H1 (cell line): ENCODE measurements around the gene ALDH3B1.

Experiments
- BRCA1 ChIP-seq: IDR thresholded peaks from 2 replicates; pipeline ENCODE4 v1.6.1; 2012; ENCODE audit warnings: low read depth, low read length, improper control_type of control experiment
- CTCF ChIP-seq, 3 experiments: IDR thresholded peaks; 1 replicate in 2 of 3; 2 replicates in 1 of 3; pipeline versions ENCODE4 v1.5.1 to v1.6.1; 2011; ENCODE audit warnings: low read length in 3 of 3, mild to moderate bottlenecking in 3 of 3, inconsistent platforms in 2 of 3, low read depth in 1 of 3, moderate library complexity in 1 of 3; ENCODE audit not compliant: insufficient read depth in 1 of 3; ENCODE audit errors: control extremely low read depth in 1 of 3
- GABPA ChIP-seq: IDR thresholded peaks from 2 replicates; pipeline ENCODE4 v1.6.1; 2011; ENCODE audit warnings: mild to moderate bottlenecking, low read length, moderate library complexity, borderline replicate concordance; ENCODE audit not compliant: insufficient read depth
- RAD21 ChIP-seq, 2 experiments: IDR thresholded peaks in 1 of 2; conservative IDR thresholded peaks in 1 of 2; 2 replicates each; pipeline ENCODE4 v1.6.1; 2011; ENCODE audit warnings: low read depth in 2 of 2, low read length in 2 of 2, improper control_type of control experiment in 1 of 2, inconsistent platforms in 1 of 2, mild to moderate bottlenecking in 1 of 2, moderate library complexity in 1 of 2
- TCF12 ChIP-seq: IDR thresholded peaks from 2 replicates; pipeline ENCODE4 v1.6.1; 2011; ENCODE audit warnings: low read depth, mild to moderate bottlenecking, low read length

DNA sequence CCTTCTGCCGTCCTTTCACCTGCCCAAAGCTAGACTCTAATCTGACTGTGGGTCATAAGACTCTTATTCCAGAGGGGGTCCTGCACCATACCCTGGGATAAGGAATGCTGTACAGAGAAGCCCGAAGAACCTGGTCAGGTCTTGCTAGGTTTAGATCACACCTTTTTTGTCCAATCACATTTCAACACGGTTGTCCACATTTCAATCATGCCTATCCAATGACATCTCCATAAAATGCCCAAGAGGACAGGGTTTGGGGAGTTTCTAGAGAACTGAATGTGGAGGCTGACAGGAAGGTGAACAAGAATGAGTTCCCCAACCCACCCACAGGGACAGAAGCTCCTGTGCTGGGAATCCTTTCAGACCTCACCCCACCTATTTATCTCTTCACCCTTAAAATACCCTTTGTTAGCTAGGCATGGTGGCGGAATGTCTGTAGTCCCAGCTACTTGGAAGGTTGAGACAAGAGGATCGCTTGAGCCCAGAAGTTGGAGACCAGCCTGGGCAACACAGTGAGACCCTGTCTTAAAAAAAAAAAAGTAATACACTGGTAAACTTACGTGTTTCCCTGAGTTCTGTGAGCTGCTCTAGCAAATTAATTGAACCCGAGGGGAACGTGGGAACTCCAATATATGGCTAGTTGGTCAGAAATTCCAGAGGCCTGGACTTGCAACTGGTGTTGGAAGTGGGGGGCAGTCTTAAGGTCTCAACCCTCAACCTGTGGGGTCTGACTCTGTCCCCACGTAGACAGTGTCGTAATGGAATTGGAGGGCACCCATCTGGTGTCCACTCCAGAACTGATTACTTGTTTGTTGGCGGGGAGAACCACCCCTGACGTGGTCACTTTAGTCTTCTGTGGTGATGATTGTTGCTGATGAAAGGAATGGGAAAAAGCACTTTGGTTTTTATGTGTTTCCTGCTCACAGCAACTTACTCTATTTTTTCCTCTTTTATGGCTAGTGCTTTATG is 46.5 kb downstream of the ALDH3B1 start:
- TF ChIP-seq TCF12, result no peak
- TF ChIP-seq GABPA, result no peak
- no peak for TF ChIP-seq CTCF (IDR thresholded peaks at IDR 0.05; ENCODE audit: control extremely low read depth in 1 of 3, insufficient read depth in 1 of 3, low read depth in 1 of 3, low read length in 3 of 3)
- TF ChIP-seq RAD21 (IDR thresholded peaks at IDR 0.05 in 1 of 2, conservative IDR thresholded peaks at IDR 0.05 in 1 of 2; ENCODE audit: low read depth in 2 of 2, low read length in 2 of 2), result no peak
- no peak for TF ChIP-seq BRCA1
